WTC11 (cell line): ENCODE data around the gene RAB3IP.

ENCODE experiments used
- CREB1 ChIP-seq: sonication (generic); formaldehyde crosslinking; IDR thresholded peaks from 2 replicates; pipeline ENCODE4 v1.8.0; 2023; ENCODE audit warnings: mild to moderate bottlenecking, missing genetic modification reagents
- CREM ChIP-seq: sonication (generic); formaldehyde crosslinking; IDR thresholded peaks from 2 replicates; pipeline ENCODE4 v1.8.1; 2022; ENCODE audit warnings: mild to moderate bottlenecking, missing genetic modification reagents, moderate library complexity
- ELF4 ChIP-seq: sonication (generic); formaldehyde crosslinking; IDR thresholded peaks from 2 replicates; pipeline ENCODE4 v1.8.1; 2022; ENCODE audit warnings: low read depth, mild to moderate bottlenecking, moderate library complexity, missing genetic modification reagents
- FOXJ3 ChIP-seq: sonication (generic); formaldehyde crosslinking; IDR thresholded peaks from 2 replicates; pipeline ENCODE4 v1.9.0; 2021; ENCODE audit warnings: missing genetic modification reagents, mild to moderate bottlenecking, borderline replicate concordance
- FOXP1 ChIP-seq: sonication (generic); formaldehyde crosslinking; IDR thresholded peaks from 2 replicates; pipeline ENCODE4 v1.8.0; 2022; ENCODE audit warnings: missing genetic modification reagents, mild to moderate bottlenecking, moderate library complexity, borderline replicate concordance
- SOX15 ChIP-seq: fragments of 250-450 bp; sonication (Bioruptor Pico); IDR thresholded peaks from 2 replicates; pipeline ENCODE4 v1.9.0; 2021; ENCODE audit warnings: mild to moderate bottlenecking
- ZNF121 ChIP-seq: sonication (generic); formaldehyde crosslinking; IDR thresholded peaks from 2 replicates; pipeline ENCODE4 v1.8.0; 2023; ENCODE audit warnings: missing genetic modification reagents
- TF ChIP-seq, protein P1 (sequence below): fragments of 200-600 bp; IDR thresholded peaks from 2 replicates; pipeline ENCODE4 v1.8.0; 2022; ENCODE audit warnings: antibody characterized with exemption
- TF ChIP-seq, protein P2 (sequence below): sonication (generic); formaldehyde crosslinking; IDR thresholded peaks from 2 replicates; pipeline ENCODE4 v1.8.0; 2023; ENCODE audit warnings: missing genetic modification reagents
- TF ChIP-seq, protein P3 (sequence below): sonication (generic); formaldehyde crosslinking; IDR thresholded peaks from 2 replicates; pipeline ENCODE4 v1.8.0; 2022; ENCODE audit warnings: mild to moderate bottlenecking, missing genetic modification reagents
- TF ChIP-seq, protein P4 (sequence below): sonication (generic); formaldehyde crosslinking; IDR thresholded peaks from 2 replicates; pipeline ENCODE4 v1.8.1; 2022; ENCODE audit warnings: low read depth, missing genetic modification reagents, borderline replicate concordance

DNA sequence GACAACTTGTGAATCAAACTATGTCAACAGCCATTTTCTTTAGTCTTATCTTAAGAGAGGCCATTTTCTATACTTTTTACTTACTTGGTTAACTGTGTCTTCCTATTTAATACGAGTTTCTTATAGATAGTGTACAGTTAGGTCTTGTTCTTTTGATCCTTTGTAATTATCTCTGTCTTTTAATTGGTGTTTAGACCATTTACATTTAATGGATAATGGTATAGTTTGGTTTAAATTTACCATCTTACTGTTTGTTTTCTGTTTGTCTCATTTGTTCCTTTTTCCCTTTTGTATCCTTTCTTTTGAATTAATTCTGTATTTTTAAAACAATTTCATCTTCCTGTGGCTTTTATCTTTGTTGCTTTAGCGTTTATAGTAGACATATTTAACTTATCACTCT lies 19.4 kb downstream of the RAB3IP start:
- TF ChIP-seq, protein P1, sequence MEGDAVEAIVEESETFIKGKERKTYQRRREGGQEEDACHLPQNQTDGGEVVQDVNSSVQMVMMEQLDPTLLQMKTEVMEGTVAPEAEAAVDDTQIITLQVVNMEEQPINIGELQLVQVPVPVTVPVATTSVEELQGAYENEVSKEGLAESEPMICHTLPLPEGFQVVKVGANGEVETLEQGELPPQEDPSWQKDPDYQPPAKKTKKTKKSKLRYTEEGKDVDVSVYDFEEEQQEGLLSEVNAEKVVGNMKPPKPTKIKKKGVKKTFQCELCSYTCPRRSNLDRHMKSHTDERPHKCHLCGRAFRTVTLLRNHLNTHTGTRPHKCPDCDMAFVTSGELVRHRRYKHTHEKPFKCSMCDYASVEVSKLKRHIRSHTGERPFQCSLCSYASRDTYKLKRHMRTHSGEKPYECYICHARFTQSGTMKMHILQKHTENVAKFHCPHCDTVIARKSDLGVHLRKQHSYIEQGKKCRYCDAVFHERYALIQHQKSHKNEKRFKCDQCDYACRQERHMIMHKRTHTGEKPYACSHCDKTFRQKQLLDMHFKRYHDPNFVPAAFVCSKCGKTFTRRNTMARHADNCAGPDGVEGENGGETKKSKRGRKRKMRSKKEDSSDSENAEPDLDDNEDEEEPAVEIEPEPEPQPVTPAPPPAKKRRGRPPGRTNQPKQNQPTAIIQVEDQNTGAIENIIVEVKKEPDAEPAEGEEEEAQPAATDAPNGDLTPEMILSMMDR, result no peak
- TF ChIP-seq ZNF121 (CRISPR knock-in tag), result no peak
- TF ChIP-seq, protein P2, sequence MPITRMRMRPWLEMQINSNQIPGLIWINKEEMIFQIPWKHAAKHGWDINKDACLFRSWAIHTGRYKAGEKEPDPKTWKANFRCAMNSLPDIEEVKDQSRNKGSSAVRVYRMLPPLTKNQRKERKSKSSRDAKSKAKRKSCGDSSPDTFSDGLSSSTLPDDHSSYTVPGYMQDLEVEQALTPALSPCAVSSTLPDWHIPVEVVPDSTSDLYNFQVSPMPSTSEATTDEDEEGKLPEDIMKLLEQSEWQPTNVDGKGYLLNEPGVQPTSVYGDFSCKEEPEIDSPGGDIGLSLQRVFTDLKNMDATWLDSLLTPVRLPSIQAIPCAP (CRISPR knock-in tag), result no peak
- TF ChIP-seq, protein P3, sequence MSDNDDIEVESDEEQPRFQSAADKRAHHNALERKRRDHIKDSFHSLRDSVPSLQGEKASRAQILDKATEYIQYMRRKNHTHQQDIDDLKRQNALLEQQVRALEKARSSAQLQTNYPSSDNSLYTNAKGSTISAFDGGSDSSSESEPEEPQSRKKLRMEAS (CRISPR knock-in tag), result no peak
- no peak for TF ChIP-seq ELF4 (CRISPR knock-in tag)
- no peak for TF ChIP-seq CREB1
- no peak for TF ChIP-seq CREM
- no peak for TF ChIP-seq FOXP1 (CRISPR knock-in tag)
- no peak for TF ChIP-seq FOXJ3 (CRISPR knock-in tag)
- TF ChIP-seq, protein P4, sequence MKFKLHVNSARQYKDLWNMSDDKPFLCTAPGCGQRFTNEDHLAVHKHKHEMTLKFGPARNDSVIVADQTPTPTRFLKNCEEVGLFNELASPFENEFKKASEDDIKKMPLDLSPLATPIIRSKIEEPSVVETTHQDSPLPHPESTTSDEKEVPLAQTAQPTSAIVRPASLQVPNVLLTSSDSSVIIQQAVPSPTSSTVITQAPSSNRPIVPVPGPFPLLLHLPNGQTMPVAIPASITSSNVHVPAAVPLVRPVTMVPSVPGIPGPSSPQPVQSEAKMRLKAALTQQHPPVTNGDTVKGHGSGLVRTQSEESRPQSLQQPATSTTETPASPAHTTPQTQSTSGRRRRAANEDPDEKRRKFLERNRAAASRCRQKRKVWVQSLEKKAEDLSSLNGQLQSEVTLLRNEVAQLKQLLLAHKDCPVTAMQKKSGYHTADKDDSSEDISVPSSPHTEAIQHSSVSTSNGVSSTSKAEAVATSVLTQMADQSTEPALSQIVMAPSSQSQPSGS (CRISPR knock-in tag), result no peak
- no peak for TF ChIP-seq SOX15 (CRISPR knock-in tag)
